Adrenal gland (tissue), 5 donors: Measurements from ENCODE around the gene LHX4.

ENCODE experiments used
- POLR2A ChIP-seq, 2 donors: fragments of 450-650 bp; IDR thresholded peaks; one replicate each; pipeline ENCODE4 v1.6.1; 2017; ENCODE audit warnings: antibody characterized with exemption in 2 of 2, mild to moderate bottlenecking in 2 of 2, moderate library complexity in 1 of 2
- TF ChIP-seq, protein P1 (sequence below), 6 experiments: fragments of 450-650 bp in 4 of 6; fragments of 200-600 bp in 2 of 6; sonication (generic) in 1 of 6; IDR thresholded peaks; 1 replicate in 5 of 6; 2 replicates in 1 of 6; pipeline versions ENCODE4 v1.5.1 to v1.8.0; 2016 to 2021; ENCODE audit warnings: antibody characterized with exemption in 6 of 6, mild to moderate bottlenecking in 2 of 6, moderate library complexity in 1 of 6
- donor health status: DM: no; HTN: no; CAD: no.

DNA sequence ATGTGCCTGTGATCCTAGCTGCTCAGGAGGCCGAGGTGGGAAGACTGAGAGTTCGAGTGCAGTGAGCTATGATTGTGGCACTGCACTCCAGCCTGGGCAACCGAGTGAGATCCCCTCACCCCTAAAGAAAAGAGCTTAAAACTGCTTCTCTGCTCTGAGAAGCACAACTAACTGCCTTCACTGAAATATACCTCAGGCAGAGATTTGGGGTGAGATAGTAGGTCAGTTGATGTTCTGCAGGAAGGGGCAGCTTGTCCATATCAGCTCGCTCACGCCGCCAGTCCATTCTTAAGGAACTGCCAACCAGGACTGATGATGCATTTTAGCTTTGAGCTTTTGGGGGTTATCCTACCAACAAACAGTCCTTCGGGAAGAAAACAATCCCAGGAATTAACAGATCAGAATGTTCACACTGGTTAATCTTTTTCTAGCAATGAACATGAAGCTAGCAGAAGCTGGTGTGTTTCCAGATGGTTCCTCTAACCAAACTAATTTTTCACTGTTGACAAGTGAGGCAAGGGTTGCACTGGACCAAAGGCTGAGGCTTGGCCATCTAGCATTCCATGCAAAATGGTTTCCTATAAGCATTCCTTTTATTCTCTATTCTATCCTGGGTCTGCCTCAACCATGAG lies 31.6 kb downstream of the LHX4 start:
- TF ChIP-seq, protein P1, sequence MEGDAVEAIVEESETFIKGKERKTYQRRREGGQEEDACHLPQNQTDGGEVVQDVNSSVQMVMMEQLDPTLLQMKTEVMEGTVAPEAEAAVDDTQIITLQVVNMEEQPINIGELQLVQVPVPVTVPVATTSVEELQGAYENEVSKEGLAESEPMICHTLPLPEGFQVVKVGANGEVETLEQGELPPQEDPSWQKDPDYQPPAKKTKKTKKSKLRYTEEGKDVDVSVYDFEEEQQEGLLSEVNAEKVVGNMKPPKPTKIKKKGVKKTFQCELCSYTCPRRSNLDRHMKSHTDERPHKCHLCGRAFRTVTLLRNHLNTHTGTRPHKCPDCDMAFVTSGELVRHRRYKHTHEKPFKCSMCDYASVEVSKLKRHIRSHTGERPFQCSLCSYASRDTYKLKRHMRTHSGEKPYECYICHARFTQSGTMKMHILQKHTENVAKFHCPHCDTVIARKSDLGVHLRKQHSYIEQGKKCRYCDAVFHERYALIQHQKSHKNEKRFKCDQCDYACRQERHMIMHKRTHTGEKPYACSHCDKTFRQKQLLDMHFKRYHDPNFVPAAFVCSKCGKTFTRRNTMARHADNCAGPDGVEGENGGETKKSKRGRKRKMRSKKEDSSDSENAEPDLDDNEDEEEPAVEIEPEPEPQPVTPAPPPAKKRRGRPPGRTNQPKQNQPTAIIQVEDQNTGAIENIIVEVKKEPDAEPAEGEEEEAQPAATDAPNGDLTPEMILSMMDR (IDR thresholded peaks at IDR 0.05) = no peak
- no peak for TF ChIP-seq POLR2A (IDR thresholded peaks at IDR 0.05)
